GM12878 (cell line): Measurements from ENCODE around the gene SLC9A3. TPM values are rescaled to one million over a fixed set of nuclear protein-coding genes. Genes with fewer than 3 reads are reported as not detected.

ENCODE experiments used
- ATAC-seq: fragments of 200-7000 bp; cut with Tn5 transposase; 3 replicates; pipeline ENCODE4 v1.9.1; 2020; ENCODE audit warnings: mild to moderate bottlenecking, moderate library complexity
- BruUV-seq: library from RNA; stranded (reverse); fragments of 400-500 nt; replicated peaks from 2 replicates; lab custom pipeline; 2021; lab: Mats Ljungman, UMichigan
- CTCF ChIA-PET: fragments of 300-600 bp; sonication (Branson Sonifier 250); formaldehyde crosslinking; extraction: SDS; loops from one replicate; lab custom pipeline; 2021; ENCODE audit warnings: inconsistent platforms; lab: Yijun Ruan, JAX
- POLR2A ChIA-PET: fragments of 350-600 bp; formaldehyde crosslinking; extraction: SDS; loops from one replicate; lab custom pipeline; 2021; ENCODE audit warnings: inconsistent platforms; lab: Charles Lee
- RAD21 ChIA-PET: fragments of 300-600 bp; sonication (Branson Sonifier 250); formaldehyde crosslinking; loops from one replicate; lab custom pipeline; 2023; ENCODE audit warnings: antibody characterized with exemption; ENCODE audit not compliant: unreplicated experiment; lab: Charles Lee
- SMC1A ChIA-PET: fragments of 300-600 bp; sonication (Branson Sonifier 250); formaldehyde crosslinking; loops from one replicate; lab custom pipeline; 2023; ENCODE audit not compliant: unreplicated experiment, uncharacterized antibody; lab: Charles Lee
- DNase-seq: peaks from one replicate; pipeline ENCODE4 v3.0.0-alpha.2; 2011; ENCODE audit warnings: low read depth, low spot score
- FAIRE-seq: peaks from 3 replicates; lab custom pipeline; 2011; peaks lifted over from hg19 to GRCh38; lab: Jason Lieb, UNC
- H2AFZ ChIP-seq: 2 replicates; pipeline ENCODE4 v1.6.0; 2011; ENCODE audit warnings: low read depth, low read length, control low read depth; ENCODE audit not compliant: control insufficient read depth
- H3K27ac ChIP-seq: 2 replicates; pipeline ENCODE4 v1.5.1; 2011; ENCODE audit warnings: control low read depth; ENCODE audit not compliant: control insufficient read depth, insufficient read depth
- H3K27me3 ChIP-seq, 2 experiments: replicated peaks in 1 of 2; 2 replicates each; pipeline versions ENCODE4 v1.6.0 to v1.6.1; 2011; ENCODE audit warnings: low read length in 1 of 2; ENCODE audit not compliant: control insufficient read depth in 2 of 2, insufficient read depth in 2 of 2
- H3K36me3 ChIP-seq, 2 experiments: 2 replicates each; pipeline ENCODE4 v1.5.1; 2011; ENCODE audit warnings: low read length in 1 of 2; ENCODE audit not compliant: control insufficient read depth in 2 of 2, insufficient read depth in 2 of 2
- H3K4me1 ChIP-seq: 2 replicates; pipeline ENCODE4 v1.6.1; 2011; ENCODE audit warnings: mild to moderate bottlenecking, low read length, moderate library complexity, mixed read lengths; ENCODE audit not compliant: control insufficient read depth, insufficient read depth
- H3K4me2 ChIP-seq: 2 replicates; pipeline ENCODE4 v1.6.0; 2011; ENCODE audit warnings: control low read depth; ENCODE audit not compliant: control insufficient read depth, insufficient read depth
- H3K4me3 ChIP-seq: fragments of 200-600 bp; sonication (generic); 2 replicates; pipeline ENCODE4 v1.5.1; 2016
- H3K79me2 ChIP-seq: 2 replicates; pipeline ENCODE4 v1.6.0; 2011; ENCODE audit warnings: low read length; ENCODE audit not compliant: control insufficient read depth, insufficient read depth
- H3K9ac ChIP-seq: 2 replicates; pipeline ENCODE4 v1.8.0; 2011; ENCODE audit warnings: low read length, control low read depth, mixed read lengths; ENCODE audit not compliant: control insufficient read depth, insufficient read depth
- H3K9me3 ChIP-seq: replicated peaks from 3 replicates; pipeline ENCODE4 v1.5.1; 2011; ENCODE audit warnings: mild to moderate bottlenecking, low read length; ENCODE audit not compliant: control insufficient read depth, insufficient read depth
- H4K20me1 ChIP-seq: 2 replicates; pipeline ENCODE4 v1.6.0; 2011; ENCODE audit not compliant: control insufficient read depth, insufficient read depth
- ATF2 ChIP-seq: IDR thresholded peaks from 2 replicates; pipeline ENCODE4 v1.6.1; 2012; ENCODE audit warnings: low read length, inconsistent platforms
- BCL3 ChIP-seq: IDR thresholded peaks from 2 replicates; pipeline ENCODE4 v1.6.1; 2011; ENCODE audit warnings: borderline replicate concordance, low read depth, mild to moderate bottlenecking, moderate library complexity, low read length; ENCODE audit not compliant: insufficient read depth, poor library complexity, severe bottlenecking
- CREM ChIP-seq: IDR thresholded peaks from 2 replicates; pipeline ENCODE4 v1.6.1; 2014; ENCODE audit warnings: antibody characterized with exemption, low read depth
- POLR2A ChIP-seq: IDR thresholded peaks from 2 replicates; pipeline ENCODE4 v1.6.1; 2011; ENCODE audit warnings: low read depth, mild to moderate bottlenecking, low read length
- RAD51 ChIP-seq: fragments of 450-650 bp; IDR thresholded peaks from 2 replicates; pipeline ENCODE4 v1.6.1; 2016; ENCODE audit warnings: moderate library complexity, mild to moderate bottlenecking, inconsistent platforms
- TCF3 ChIP-seq: IDR thresholded peaks from 2 replicates; pipeline ENCODE4 v1.6.1; 2012; ENCODE audit warnings: low read depth, mild to moderate bottlenecking, low read length, borderline replicate concordance; ENCODE audit not compliant: insufficient read depth
- WGBS: methylation state at CpG from one replicate; pipeline ENCODE4 v1.1.6; 2016; ENCODE audit warnings: low lambda C conversion rate; ENCODE audit not compliant: insufficient replicate concordance, insufficient coverage; ENCODE audit errors: missing lambda C conversion rate; 5-methylcytosine and 5-hydroxymethylcytosine counted together
- in situ Hi-C: fragments of 300-500 bp; cut with MboI; formaldehyde crosslinking; loops from 9 replicates; pipeline ENCODE4 v1.14.3; 2018; ENCODE audit warnings: mixed read lengths
- intact Hi-C: fragments of 100-400 bp; cut with micrococcal nuclease; formaldehyde crosslinking; loops from one replicate; pipeline ENCODE4 v1.14.2; 2022; ENCODE audit not compliant: unreplicated experiment
- polyA plus RNA-seq, 11 experiments: library from polyadenylated mRNA; depleted of rRNA in 4 of 11; unstranded in 6 of 11; stranded (reverse) in 5 of 11; fragments of >200 nt; fragmentation: Nextera tagmentation in 4 of 11; fragmentation: Illumina TruSeq in 1 of 11; extraction: Ambion mirVana in 4 of 11; extraction: Trizol in 1 of 11; gene quantifications; 1 replicate in 1 of 11; 2 replicates in 10 of 11; pipeline versions ENCODE4 v1.2.1 to v1.2.3, GENCODE V29; 2011 to 2016; ENCODE audit warnings: inconsistent platforms in 2 of 11, missing spikeins in 2 of 11, low read depth in 1 of 11
- total RNA-seq, 4 experiments: library from RNA; depleted of rRNA in 3 of 4; stranded (reverse); fragments of >200 nt in 3 of 4; fragmentation: Illumina TruSeq in 1 of 4; extraction: Trizol in 1 of 4; gene quantifications; 2 replicates each; pipeline versions ENCODE4 v1.2.1 to v1.2.3, GENCODE V29; 2013 to 2021

The SLC9A3 gene
- total and polyA plus RNA-seq, 10 of the 15 experiments (the other 5 are each of a cell fraction or from before 2014, with no cell fraction given), result 0.04 to 5.2 (median 2.3) TPM; not detected in 1

GRCh38 chr5:454936-455335 is 69.3 kb downstream of the SLC9A3 start:
- FAIRE-seq, result no peak
- 91% methylated on average over 11 of the region's 11 CpGs for WGBS
- POLR2A ChIA-PET, result no interaction called here

More at GRCh38 chr5:454936-455335, 69.3 kb downstream of the SLC9A3 start:
- no peak for ATAC-seq
- no peak overlapping the region for H3K27ac ChIP-seq
- H3K4me1 ChIP-seq, result peaks cover 7% of the 10 kb centered on the region
- peaks cover 29 to 34% of the 10 kb centered on the region in 2 experiments; a peak in 3 of 4 replicates for H3K36me3 ChIP-seq
- no peak overlapping the region for H3K4me3 ChIP-seq
- SMC1A ChIA-PET, result interaction anchor here (1.0 kb wide), 1 partner anchor 8 kb away, joined by 4 read pairs; no protein-coding TSS in a partner anchor
- peaks cover 23% of the 10 kb centered on the region for H3K79me2 ChIP-seq
- no peak overlapping the region for H3K4me2 ChIP-seq
- no peaks in the 10 kb centered on the region for H3K27me3 ChIP-seq
- H3K9me3 ChIP-seq, result peaks cover 12% of the 10 kb centered on the region; the same call in 2 of the 3 replicates
- no peak overlapping the region for H3K9ac ChIP-seq
- in situ Hi-C loops (no loop called here), intact Hi-C loops (no loop called here)
- no peaks in the 10 kb centered on the region for H4K20me1 ChIP-seq
- no peak overlapping the region for H2AFZ ChIP-seq
- RAD21 ChIA-PET, result no interaction called here
- CTCF ChIA-PET, result interaction anchor here (0.8 to 1.3 kb wide), 2 partner anchors 8 to 61 kb away, joined by 3 to 7 read pairs; no protein-coding TSS in a partner anchor
- no TSS peak for BruUV-seq
- DNase-seq, result no peak
- TF ChIP-seq CREM (no peak), POLR2A (0 out of 2 replicates have a peak, but pooled peaks have one; percentile 23), ATF2 (no peak), RAD51 (no peak), BCL3 (peak; percentile 94), TCF3 (0 out of 2 replicates have a peak, but pooled peaks have one; percentile 52)
